Posterior cingulate gyrus (tissue), 11 donors: ENCODE results near the gene LGALS9C.
"Not testable (repeated sequence)": the region's sequence is repeated elsewhere in the genome, so short reads cannot be mapped to it uniquely, and the experiment has no call there.

Experiments used
- DNase-seq, 10 donors: peaks; one replicate each; pipeline versions ENCODE4 v3.0.0 to v3.0.0-alpha.2; 2020 to 2021; ENCODE audit warnings: mixed read lengths in 3 of 10
- intact Hi-C: fragments of 100-400 bp; cut with DNase I; formaldehyde crosslinking; loops from one replicate; pipeline ENCODE4 v1.15.1; 2023

Gene LGALS9C

GRCh38 chr17:18477367-18477766, 778 bp downstream of the LGALS9C start:
- DNase-seq, intact Hi-C loops: not testable (repeated sequence)

GRCh38 chr17:18478362-18478761, 1.8 kb downstream of the LGALS9C start:
- intact Hi-C loops, DNase-seq: not testable (repeated sequence)

- DNase-seq, intact Hi-C loops: not testable (repeated sequence)
Measured at GRCh38 chr17:18478977-18479595, 2.5 kb downstream of the LGALS9C start.

- intact Hi-C loops, DNase-seq: not testable (repeated sequence)
Measured at GRCh38 chr17:18481775-18482174, 5.2 kb downstream of the LGALS9C start.

GRCh38 chr17:18485936-18486464, 9.4 kb downstream of the LGALS9C start:
- intact Hi-C loops, DNase-seq: not testable (repeated sequence)

- DNase-seq, intact Hi-C loops: not testable (repeated sequence)
Measured at GRCh38 chr17:18487633-18488032, 11.0 kb downstream of the LGALS9C start.

GRCh38 chr17:18488622-18489021, 12.0 kb downstream of the LGALS9C start:
- DNase-seq, intact Hi-C loops: not testable (repeated sequence)

- DNase-seq, intact Hi-C loops: not testable (repeated sequence)
Measured at GRCh38 chr17:18490016-18490415, 13.4 kb downstream of the LGALS9C start.

- intact Hi-C loops, result not testable (repeated sequence)
- DNase-seq, result peak in 1 of 10 donors; percentile 21
Measured at GRCh38 chr17:18492712-18493480, 16.3 kb downstream of the LGALS9C start.

GRCh38 chr17:18494250-18494768, 17.7 kb downstream of the LGALS9C start:
- peak in 2 of 10 donors; percentile 8 to 73 for DNase-seq

GRCh38 chr17:18497044-18497443, 20.5 kb downstream of the LGALS9C start:
- DNase-seq, intact Hi-C loops: not testable (repeated sequence)

More at GRCh38 chr17:18494250-18494768, 17.7 kb downstream of the LGALS9C start:
- intact Hi-C loops, result not testable (repeated sequence)

- DNase-seq, intact Hi-C loops: not testable (repeated sequence)
Measured at GRCh38 chr17:18499100-18499499, 22.5 kb downstream of the LGALS9C start.

GRCh38 chr17:18499756-18500155, 23.2 kb downstream of the LGALS9C start:
- DNase-seq, result not testable (repeated sequence)

GRCh38 chr17:18500281-18500680, 23.7 kb downstream of the LGALS9C start:
- intact Hi-C loops, DNase-seq: not testable (repeated sequence)

More at GRCh38 chr17:18499756-18500155, 23.2 kb downstream of the LGALS9C start:
- intact Hi-C loops, result not testable (repeated sequence)

GRCh38 chr17:18500816-18501215, 24.2 kb downstream of the LGALS9C start:
- intact Hi-C loops, DNase-seq: not testable (repeated sequence)

- intact Hi-C loops, DNase-seq: not testable (repeated sequence)
Measured at GRCh38 chr17:18503221-18503620, 26.6 kb downstream of the LGALS9C start.

GRCh38 chr17:18507729-18508128, 31.1 kb downstream of the LGALS9C start:
- intact Hi-C loops, DNase-seq: not testable (repeated sequence)

GRCh38 chr17:18508667-18509066, 32.1 kb downstream of the LGALS9C start:
- DNase-seq, intact Hi-C loops: not testable (repeated sequence)

- intact Hi-C loops, DNase-seq: not testable (repeated sequence)
Measured at GRCh38 chr17:18521100-18521499, 44.5 kb downstream of the LGALS9C start.

- intact Hi-C loops, DNase-seq: not testable (repeated sequence)
Measured at GRCh38 chr17:18525015-18525414, 48.4 kb downstream of the LGALS9C start.
